Measurements from ENCODE around the gene GPS2. TPM values are rescaled to one million over a fixed set of nuclear protein-coding genes. Genes with fewer than 3 reads are reported as not detected.

The GPS2 gene, protein sequence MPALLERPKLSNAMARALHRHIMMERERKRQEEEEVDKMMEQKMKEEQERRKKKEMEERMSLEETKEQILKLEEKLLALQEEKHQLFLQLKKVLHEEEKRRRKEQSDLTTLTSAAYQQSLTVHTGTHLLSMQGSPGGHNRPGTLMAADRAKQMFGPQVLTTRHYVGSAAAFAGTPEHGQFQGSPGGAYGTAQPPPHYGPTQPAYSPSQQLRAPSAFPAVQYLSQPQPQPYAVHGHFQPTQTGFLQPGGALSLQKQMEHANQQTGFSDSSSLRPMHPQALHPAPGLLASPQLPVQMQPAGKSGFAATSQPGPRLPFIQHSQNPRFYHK
- total RNA-seq = 10 to 100 TPM; 67.6 to 77.5 TPM

DNA sequence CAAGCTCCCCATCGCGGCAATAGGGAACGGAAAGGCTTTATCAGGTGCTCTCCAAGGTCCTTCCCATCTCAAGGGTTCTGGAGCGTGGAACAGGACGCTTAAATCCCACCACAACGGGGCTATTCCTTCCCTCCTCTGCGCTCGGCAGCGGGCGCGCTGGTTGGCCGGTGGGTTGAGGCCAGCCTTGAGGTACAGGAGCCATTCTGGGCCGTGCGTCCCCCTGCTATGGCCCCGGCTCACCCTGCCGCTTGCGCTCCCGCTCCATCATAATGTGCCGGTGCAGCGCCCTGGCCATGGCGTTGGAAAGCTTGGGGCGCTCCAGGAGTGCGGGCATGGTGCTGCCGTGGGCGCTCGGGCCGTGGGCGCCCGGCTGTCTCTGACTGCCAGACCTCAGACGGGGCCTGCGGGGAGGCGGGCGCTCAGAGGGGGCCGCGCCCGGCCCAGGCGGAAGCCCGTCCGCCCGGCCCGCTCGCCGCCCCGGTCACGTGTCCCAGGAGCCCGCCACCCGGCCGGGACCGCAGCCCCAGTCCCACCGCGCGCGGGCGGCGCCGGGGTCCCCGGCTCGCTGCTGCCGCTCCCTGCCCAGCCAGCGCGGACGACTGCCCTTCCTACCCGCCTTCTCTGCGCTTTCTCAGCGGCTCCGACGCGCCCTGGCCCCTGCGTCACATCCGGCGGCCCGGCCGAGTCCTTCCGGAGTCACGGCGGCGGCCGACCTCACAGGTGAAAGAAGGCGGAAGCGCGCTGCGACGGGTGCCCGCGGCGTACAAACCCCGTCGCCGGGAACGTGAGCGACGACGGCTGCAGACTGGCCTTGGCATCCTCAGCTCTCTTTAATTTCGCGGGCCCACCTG, at the start of gene GPS2:
Gene GPS2, minus strand, starts transcription at position 642 of the 851 bp plus-strand sequence. Its CDS starts 308 bp downstream, at position 334.

DNA sequence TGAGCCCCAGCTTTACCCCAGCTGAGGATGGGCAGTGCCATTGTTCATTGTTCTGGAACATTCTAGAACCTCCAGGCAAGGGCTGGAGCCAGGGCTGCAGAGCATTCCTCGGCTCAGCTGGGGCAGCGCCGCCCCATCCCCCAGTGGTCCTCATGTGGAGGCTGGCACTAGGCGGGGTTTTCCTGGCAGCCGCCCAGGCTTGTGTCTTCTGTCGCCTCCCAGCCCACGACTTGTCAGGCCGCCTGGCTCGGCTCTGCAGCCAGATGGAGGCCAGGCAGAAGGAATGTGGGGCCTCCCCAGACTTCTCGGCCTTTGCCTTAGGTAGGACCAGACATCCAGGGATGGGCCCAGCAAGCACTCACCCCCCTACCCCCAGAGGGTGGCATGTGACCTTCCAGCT, 39.9 kb upstream of the GPS2 start, which contains the start of gene TMEM95:
Gene TMEM95, plus strand, starts transcription at position 104 of the 400 bp plus-strand sequence. Its CDS starts 49 bp downstream, at position 153.

DNA sequence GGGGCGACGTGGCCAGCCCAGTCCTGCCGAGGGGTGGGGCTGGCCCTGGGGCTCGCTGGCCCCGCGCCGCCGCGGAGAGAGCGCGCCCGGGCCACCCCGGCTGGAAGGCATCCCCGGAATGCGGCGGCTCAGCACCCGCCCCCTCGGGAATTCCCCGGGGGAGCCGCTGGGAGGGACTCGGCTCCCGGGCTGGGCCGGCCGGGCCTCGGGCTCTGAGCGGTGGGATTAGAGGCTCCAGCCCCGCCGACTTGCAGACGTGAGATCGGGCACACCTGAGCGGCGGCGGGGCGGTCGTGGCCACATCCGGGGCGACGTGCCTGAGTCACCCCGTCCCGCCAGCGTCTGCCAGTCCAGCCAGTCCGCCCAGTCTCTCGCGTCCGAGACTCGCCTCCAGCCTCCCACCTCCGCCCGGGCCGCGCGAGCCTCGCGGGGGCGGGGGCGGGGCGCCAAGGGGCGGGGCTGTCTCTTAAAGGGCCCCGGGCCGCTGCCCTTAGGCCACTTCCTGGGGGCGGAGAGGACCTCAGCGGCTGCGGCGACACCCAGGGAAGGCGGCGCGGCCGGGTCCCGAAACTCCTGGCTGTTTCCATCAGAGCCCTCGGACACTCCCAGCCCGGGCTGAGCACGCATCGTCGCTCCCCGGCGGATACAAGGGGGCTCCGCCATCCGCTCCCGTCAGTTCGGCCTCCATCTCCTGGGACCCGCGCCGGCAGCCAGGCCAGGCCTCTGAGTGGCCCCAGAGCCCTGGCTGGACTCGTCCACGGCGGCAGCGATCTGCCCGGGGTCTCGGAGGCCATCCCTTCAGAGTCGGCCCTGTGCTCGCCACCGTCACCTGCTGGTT, 36.7 kb upstream of the GPS2 start, which contains the start of gene KCTD11:
Gene KCTD11, plus strand, starts transcription at position 498 of the 838 bp plus-strand sequence.

DNA sequence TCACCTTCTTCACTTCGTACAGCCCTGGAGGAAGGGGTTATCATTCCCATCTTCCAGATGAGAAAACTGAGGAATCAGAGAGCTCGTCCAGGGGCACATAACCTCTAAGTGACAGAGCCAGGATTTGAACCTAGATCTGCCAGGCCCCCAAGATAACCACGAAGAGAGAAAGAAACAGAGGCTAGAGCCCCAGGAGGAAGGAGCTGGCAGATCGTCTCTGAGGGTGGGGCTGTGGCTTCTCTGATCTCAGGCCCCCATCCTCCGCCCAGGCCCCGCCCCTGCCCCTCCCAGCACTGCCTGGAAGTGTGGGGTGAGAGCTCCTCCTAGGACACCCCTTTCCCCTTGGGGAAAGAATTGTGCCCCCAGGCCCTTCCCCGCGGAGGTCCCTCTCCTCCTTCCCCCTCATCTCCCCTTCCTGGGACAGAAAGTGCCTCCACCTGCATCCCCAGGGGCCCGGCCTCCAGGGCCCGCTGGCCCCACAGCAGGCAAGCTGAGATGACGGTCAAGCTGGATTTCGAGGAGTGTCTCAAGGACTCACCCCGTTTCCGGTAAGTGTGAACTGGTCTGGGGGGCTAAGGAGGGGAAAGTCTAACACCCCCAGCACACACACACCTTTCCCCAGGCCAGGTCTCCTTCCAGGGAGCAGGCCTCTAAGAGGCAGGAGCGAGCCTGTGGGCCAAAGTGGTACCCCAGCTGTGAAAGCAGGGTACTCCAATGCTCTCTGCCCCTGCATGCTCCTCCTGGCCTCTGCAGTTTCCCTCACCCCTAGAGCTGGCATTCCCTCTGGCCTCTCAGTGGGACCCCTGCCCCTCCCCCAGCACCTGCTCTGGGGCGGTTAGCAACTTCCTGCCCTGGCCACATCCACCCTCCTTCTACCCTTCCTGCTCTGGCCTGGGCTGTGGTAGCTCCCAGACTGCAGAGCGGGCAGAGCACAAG, 21.3 kb upstream of the GPS2 start, which contains the start of gene ACAP1:
Gene ACAP1, plus strand, starts transcription at position 290 of the 936 bp plus-strand sequence. Its CDS starts 206 bp downstream, at position 496.

DNA sequence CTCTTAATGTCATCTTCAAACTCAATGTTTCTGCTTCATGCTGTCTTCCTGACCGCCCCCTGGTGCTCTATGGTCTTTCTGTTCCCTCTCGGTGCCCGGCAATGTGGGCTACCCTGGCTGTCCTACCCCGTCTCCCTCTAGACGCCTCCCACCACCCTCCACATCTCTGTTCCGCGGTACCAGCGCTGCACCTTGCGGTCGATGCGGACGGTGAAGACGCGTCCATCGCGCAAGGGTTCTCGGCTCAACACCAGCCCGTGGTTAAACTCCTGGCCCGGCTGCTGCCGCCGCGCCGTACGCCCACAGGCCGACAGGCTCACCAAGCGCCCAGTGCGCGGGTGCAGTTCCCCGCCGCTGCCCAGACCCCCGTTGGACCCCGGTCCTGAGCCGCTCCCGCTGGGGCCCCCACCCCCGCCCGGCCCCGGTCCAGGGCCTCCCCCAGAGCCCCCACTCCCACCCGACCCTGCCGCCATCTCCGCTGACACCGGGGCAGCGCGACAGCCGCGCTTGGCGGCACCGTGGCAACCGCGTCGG, 13.7 kb upstream of the GPS2 start, which contains the start of gene NEURL4:
Gene NEURL4, minus strand, starts transcription at position 496 of the 534 bp plus-strand sequence. Its CDS starts 23 bp downstream, at position 473.

DNA sequence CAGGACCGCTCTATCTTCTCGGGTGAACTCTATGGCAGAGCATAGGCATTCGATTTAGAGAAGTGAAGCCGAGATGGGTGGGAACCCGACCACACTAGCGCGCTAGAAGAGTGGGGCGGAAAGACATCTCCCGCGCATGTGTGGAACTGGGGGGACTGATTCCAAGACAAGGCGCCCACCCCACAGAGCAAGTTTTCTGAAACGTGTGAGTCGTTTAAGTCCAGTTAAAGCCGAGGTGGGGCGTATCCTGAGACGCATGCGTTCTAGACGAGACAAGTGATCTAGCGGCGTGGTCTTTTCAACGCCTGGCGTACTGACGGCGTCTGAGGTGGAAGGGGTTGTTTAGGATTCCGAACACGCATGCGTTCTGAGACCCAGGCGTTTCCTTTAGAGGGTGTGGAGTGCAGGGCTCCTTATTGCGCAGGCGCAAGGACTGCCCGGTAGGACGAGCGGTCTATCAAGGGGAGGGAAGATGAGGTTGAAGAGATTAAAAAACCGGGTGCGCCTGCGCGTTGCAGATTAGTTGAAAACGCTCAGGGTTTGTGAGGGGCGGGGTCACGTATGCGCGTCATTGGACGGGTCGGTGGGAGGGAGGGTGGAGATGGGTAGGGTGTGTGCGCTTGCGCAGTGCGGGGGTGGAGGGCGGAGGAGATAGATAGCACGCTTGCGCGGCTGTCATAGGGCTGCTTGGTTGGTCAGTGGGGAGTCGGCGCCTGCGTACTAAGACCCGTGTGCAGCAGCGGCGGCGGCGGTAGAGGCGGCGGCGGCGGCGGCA, 8.1 kb downstream of the GPS2 start, which contains the start of gene EIF5A:
Gene EIF5A, plus strand, starts transcription at position 718 of the 775 bp plus-strand sequence. CDS start 2,008 bp downstream, outside the sequence.

DNA sequence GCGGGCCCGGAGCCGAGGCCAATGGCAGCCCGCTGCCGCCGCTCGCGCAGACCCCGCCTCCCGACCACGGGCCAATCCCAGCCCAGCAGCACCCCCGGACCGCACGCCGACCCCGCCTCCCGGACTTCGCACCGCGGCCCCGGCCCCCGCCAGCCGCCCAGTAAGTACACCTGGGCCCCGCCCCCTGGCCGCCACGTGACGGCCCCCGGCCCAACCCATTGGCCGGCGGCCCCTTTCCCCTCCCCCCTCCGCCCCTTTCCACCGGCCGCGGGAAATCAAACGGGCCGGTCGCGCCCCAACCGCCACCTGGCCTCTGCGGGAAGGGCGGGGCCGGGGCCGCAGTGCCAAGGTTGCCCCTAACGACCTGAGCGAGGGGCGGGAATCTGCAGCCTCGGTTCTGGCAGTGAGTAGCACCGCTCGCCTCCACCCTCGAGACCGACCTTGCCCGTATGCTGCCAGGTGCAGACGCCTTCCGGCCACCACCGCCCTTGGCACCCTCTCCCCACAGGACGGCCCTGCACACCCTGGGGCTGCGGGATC, 20.5 kb downstream of the GPS2 start, which contains the start of gene YBX2:
Gene YBX2, minus strand, starts transcription at position 26 of the 540 bp plus-strand sequence. CDS start 139 bp downstream, outside the sequence.

DNA sequence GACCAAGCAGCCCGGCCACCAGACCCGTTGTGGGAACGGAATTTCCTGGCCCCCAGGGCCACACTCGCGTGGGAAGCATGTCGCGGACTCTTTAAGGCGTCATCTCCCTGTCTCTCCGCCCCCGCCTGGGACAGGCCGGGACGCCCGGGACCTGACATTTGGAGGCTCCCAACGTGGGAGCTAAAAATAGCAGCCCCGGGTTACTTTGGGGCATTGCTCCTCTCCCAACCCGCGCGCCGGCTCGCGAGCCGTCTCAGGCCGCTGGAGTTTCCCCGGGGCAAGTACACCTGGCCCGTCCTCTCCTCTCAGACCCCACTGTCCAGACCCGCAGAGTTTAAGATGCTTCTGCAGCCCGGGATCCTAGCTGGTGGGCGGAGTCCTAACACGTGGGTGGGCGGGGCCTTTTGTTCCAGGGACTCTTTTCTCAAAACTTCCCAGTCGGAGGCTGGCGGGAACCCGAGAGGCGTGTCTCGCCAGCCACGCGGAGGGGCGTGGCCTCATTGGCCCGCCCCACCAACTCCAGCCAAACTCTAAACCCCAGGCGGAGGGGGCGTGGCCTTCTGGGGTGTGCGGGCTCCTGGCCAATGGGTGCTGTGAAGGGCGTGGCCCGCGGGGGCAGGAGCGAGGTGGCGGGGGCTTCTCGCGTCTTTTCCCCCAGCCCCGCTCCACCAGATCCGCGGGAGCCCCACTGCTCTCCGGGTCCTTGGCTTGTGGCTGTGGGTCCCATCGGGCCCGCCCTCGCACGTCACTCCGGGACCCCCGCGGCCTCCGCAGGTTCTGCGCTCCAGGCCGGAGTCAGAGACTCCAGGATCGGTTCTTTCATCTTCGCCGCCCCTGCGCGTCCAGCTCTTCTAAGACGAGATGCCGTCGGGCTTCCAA, 33.8 kb downstream of the GPS2 start, which contains the start of gene SLC2A4:
Gene SLC2A4, plus strand, starts transcription at position 645 of the 879 bp plus-strand sequence. Its CDS starts 217 bp downstream, at position 862.

Other genes starting within 250 kb of the GPS2 start
- not detected for gene CLEC10A, start 235.1 kb downstream of the GPS2 start, total RNA-seq
- gene ASGR2, start 200.5 kb downstream of the GPS2 start, total RNA-seq = not detected
- 1 to 10 TPM in 1 of 2 experiments, under 1 TPM in 1; 0.63 to 1.2 TPM for gene ASGR1, start 136.0 kb downstream of the GPS2 start, total RNA-seq
- gene DLG4, start 95.5 kb downstream of the GPS2 start, total RNA-seq = 10 to 100 TPM; 11.6 to 11.9 TPM
- 100 to 1,000 TPM; 291 to 311 TPM for gene ACADVL, start 95.4 kb downstream of the GPS2 start, total RNA-seq
- gene DVL2, start 80.8 kb downstream of the GPS2 start, total RNA-seq = 10 to 100 TPM; 47.0 to 47.5 TPM
- 10 to 100 TPM; 53.9 to 55.9 TPM for gene PHF23, start 75.9 kb downstream of the GPS2 start, total RNA-seq
- gene GABARAP, start 72.9 kb downstream of the GPS2 start, total RNA-seq = 100 to 1,000 TPM; 276 to 282 TPM
- 100 to 1,000 TPM; 154 to 160 TPM for gene CTDNEP1, start 63.6 kb downstream of the GPS2 start, total RNA-seq
- 10 to 100 TPM; 36.2 to 44.5 TPM for gene ELP5, start 63.1 kb downstream of the GPS2 start, total RNA-seq
- gene CLDN7, start 52.9 kb downstream of the GPS2 start, total RNA-seq = under 1 TPM; 0.53 to 0.76 TPM
- gene SLC2A4, start 33.6 kb downstream of the GPS2 start, total RNA-seq = not detected
- under 1 TPM; 0.55 to 0.67 TPM for gene YBX2, start 20.7 kb downstream of the GPS2 start, total RNA-seq
- 100 to 1,000 TPM; 429 to 433 TPM for gene EIF5A, start 7.7 kb downstream of the GPS2 start, total RNA-seq
- gene NEURL4, start 14.0 kb upstream of the GPS2 start, total RNA-seq = 10 to 100 TPM; 35.8 to 41.7 TPM
- 100 to 1,000 TPM; 738 to 785 TPM for gene ACAP1, start 21.2 kb upstream of the GPS2 start, total RNA-seq
- 1 to 10 TPM; 7.0 to 7.1 TPM for gene KCTD11, start 36.8 kb upstream of the GPS2 start, total RNA-seq
- gene TMEM95, start 39.8 kb upstream of the GPS2 start, total RNA-seq = not detected
- 1 to 10 TPM; 1.6 to 1.9 TPM for gene TNK1, start 65.7 kb upstream of the GPS2 start, total RNA-seq
- 100 to 1,000 TPM; 159 to 160 TPM for gene PLSCR3, start 79.2 kb upstream of the GPS2 start, total RNA-seq
- gene TMEM256, start 88.7 kb upstream of the GPS2 start, total RNA-seq = 10 to 100 TPM; 66.2 to 67.9 TPM
- gene NLGN2, start 92.5 kb upstream of the GPS2 start, total RNA-seq = 1 to 10 TPM; 4.9 to 5.1 TPM
- not detected for gene SPEM1, start 105.0 kb upstream of the GPS2 start, total RNA-seq
- not detected for gene SPEM2, start 110.3 kb upstream of the GPS2 start, total RNA-seq
- not detected for gene SPEM3, start 113.5 kb upstream of the GPS2 start, total RNA-seq
- 10 to 100 TPM; 16.3 to 17.0 TPM for gene TMEM102, start 120.1 kb upstream of the GPS2 start, total RNA-seq
- gene FGF11, start 124.2 kb upstream of the GPS2 start, total RNA-seq = 10 to 100 TPM; 21.3 to 21.6 TPM
- 10 to 100 TPM; 15.3 to 19.0 TPM for gene CHRNB1, start 129.7 kb upstream of the GPS2 start, total RNA-seq
- 10 to 100 TPM; 29.0 to 29.5 TPM for gene ZBTB4, start 164.3 kb upstream of the GPS2 start, total RNA-seq
- not detected for gene SLC35G6, start 166.1 kb upstream of the GPS2 start, total RNA-seq
- 100 to 1,000 TPM; 174 to 175 TPM for gene POLR2A, start 169.0 kb upstream of the GPS2 start, total RNA-seq
- 100 to 1,000 TPM; 100 to 103 TPM for gene TNFSF12, start 233.7 kb upstream of the GPS2 start, total RNA-seq
- gene TNFSF13, start 243.4 kb upstream of the GPS2 start, total RNA-seq = 1 to 10 TPM; 7.2 to 7.4 TPM
- gene SENP3, start 246.6 kb upstream of the GPS2 start, total RNA-seq = 10 to 100 TPM; 37.6 to 42.1 TPM